Mucosa of descending colon (tissue), 3 donors: ENCODE data around the gene FAM13C. TPM values are rescaled to one million over a fixed set of nuclear protein-coding genes. Genes with fewer than 3 reads are reported as not detected.

Source experiments
- ATAC-seq: fragments of 200-7000 bp; cut with Tn5 transposase; one replicate; pipeline ENCODE4 v1.9.1; 2020; ENCODE audit warnings: mild to moderate bottlenecking, moderate library complexity
- DNase-seq, 3 donors: peaks; one replicate each; pipeline ENCODE4 v3.0.0-alpha.2; 2020
- H3K36me3 ChIP-seq: fragments of 200-600 bp; one replicate; pipeline ENCODE4 v1.8.0; 2021; ENCODE audit warnings: low read depth, mild to moderate bottlenecking
- H3K4me1 ChIP-seq: fragments of 200-600 bp; one replicate; pipeline ENCODE4 v1.8.0; 2021; ENCODE audit warnings: low read depth, mild to moderate bottlenecking
- H3K4me3 ChIP-seq: fragments of 200-600 bp; one replicate; pipeline ENCODE4 v1.8.0; 2021; ENCODE audit warnings: mild to moderate bottlenecking
- H3K9me3 ChIP-seq: fragments of 200-600 bp; one replicate; pipeline ENCODE4 v1.8.0; 2021; ENCODE audit warnings: mild to moderate bottlenecking
- CTCF ChIP-seq: fragments of 200-600 bp; IDR thresholded peaks from one replicate; pipeline ENCODE4 v1.8.0; 2022; ENCODE audit warnings: antibody characterized with exemption, mild to moderate bottlenecking
- intact Hi-C, 2 donors: fragments of 100-400 bp; cut with DNase I in 1 of 2; cut with micrococcal nuclease in 1 of 2; formaldehyde crosslinking; loops; one replicate each; pipeline versions ENCODE4 v1.11.0 to v1.11.1; 2022; cut with DNase I, micrococcal nuclease
- total RNA-seq, 3 donors: library from RNA; stranded (reverse); fragmentation: NEBNext Ultra II Directional in 2 of 3; extraction: Animal tissue kit (Norgen Biotek cat#: 25700) in 2 of 3; gene quantifications; one replicate each; pipeline versions ENCODE4 v1.2.1 to v1.2.4, GENCODE V29; 2021 to 2023
- donor health status: DM: no; HTN: no; CAD: no; lungs with moderate emphysema.
- donor health status: DM: no; HTN: no; CAD: no.
- donor health status: DM: no; HTN: yes; CAD: no.

The FAM13C gene
- total RNA-seq, 3 donors from 2014 or later = 4.2 to 18.8 (median 6.5) TPM

DNA sequence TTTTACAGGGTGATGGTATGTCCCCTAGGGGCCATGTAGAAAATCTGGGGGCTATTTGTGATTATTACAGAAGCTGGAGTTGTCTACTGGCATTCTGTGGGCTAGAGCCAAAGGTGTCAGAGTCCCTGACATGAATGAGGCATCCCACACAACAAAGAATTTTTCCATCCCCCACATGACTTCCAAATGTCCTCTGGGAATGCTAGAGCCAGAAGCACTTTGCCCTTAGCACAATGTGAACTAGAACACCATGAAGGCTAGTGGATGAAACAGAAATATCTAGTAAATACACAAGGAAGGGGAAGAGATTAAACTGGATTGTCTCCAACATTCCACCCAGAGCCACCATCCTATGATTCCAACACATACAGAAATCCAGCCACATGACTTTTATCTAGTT is 46.9 kb downstream of the FAM13C start:
- no peak for DNase-seq
- intact Hi-C loops = no loop called here
- Histone ChIP-seq H3K36me3 (no peaks in the 10 kb centered on the region), H3K9me3 (no peaks in the 10 kb centered on the region), H3K4me1 (no peaks in the 10 kb centered on the region), H3K4me3 (no peak overlapping the region)
- no peak for ATAC-seq
- TF ChIP-seq CTCF = no peak

- H3K4me3 ChIP-seq = no peak overlapping the region
- no peaks in the 10 kb centered on the region for H3K36me3 ChIP-seq
- no peak for DNase-seq
- TF ChIP-seq CTCF = no peak
- H3K4me1 ChIP-seq = no peaks in the 10 kb centered on the region
- intact Hi-C loops = no loop called here
- ATAC-seq = no peak
- no peaks in the 10 kb centered on the region for H3K9me3 ChIP-seq
Observed at GRCh38 chr10:59314268-59314667, 48.1 kb downstream of the FAM13C start.

GRCh38 chr10:59312247-59312646 is 50.1 kb downstream of the FAM13C start:
- Histone ChIP-seq H3K36me3 (no peaks in the 10 kb centered on the region), H3K4me1 (no peaks in the 10 kb centered on the region), H3K4me3 (no peak overlapping the region), H3K9me3 (no peaks in the 10 kb centered on the region)
- no peak for DNase-seq
- no peak for ATAC-seq
- intact Hi-C loops = no loop called here
- TF ChIP-seq CTCF = no peak

DNA sequence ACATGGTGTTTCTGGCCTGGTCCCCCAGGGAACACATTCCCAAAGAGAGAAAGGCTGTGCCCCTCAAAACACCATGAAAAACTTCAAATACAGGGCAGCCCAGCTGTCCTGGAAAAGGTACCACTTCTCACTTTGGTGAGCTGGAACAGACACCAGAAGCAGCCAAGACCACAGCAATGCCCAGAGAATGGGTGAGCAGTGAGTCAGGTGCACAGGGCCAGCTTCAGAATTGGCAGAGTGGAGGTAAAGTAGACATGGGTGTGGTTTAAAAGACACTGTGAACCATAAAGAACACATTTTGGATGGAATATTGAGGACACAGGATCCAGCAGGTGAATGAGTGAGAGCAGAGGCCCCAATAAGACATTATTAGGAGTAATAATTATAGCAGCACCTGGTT is 51.3 kb downstream of the FAM13C start:
- Histone ChIP-seq H3K9me3 (no peaks in the 10 kb centered on the region), H3K4me1 (no peaks in the 10 kb centered on the region), H3K4me3 (no peak overlapping the region), H3K36me3 (no peaks in the 10 kb centered on the region)
- intact Hi-C loops = no loop called here
- no peak for TF ChIP-seq CTCF
- ATAC-seq (no peak), DNase-seq (no peak)

DNA sequence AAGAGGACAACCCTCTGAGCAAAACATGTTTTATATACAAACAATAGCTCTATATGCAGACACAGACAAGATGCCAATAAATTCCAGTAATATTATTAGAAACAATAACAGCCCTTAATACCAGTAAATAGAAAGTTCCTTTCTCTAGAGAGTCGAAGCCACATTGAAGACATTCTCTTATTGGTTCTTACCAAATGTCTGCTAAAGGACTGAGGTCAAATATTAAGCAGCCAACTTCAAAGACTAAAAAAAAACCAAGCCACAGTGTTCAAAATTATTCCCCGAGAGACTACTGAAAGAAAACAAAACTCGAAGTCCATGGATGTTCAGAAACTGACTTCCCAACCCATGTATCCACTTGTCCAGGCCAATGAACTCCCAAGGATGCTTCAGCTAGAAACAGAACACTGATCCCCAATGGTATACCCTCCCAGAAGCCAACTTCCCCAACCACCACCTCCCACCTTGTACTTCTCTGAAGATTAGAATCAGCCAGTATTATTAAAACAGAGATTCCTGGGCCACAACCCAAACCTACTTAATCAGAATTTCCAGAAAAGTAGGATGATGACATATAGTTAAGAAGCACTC is 51.9 kb downstream of the FAM13C start:
- H3K4me1 ChIP-seq = no peaks in the 10 kb centered on the region
- no peaks in the 10 kb centered on the region for H3K9me3 ChIP-seq
- H3K36me3 ChIP-seq = no peaks in the 10 kb centered on the region
- intact Hi-C loops = no loop called here
- no peak for DNase-seq
- no peak for ATAC-seq
- no peak for TF ChIP-seq CTCF
- H3K4me3 ChIP-seq = no peak overlapping the region
